ENCODE data around the gene WDR86. TPM values are rescaled to one million over a fixed set of nuclear protein-coding genes. Genes with fewer than 3 reads are reported as not detected.

Gene WDR86
- total RNA-seq, 1 experiment from 2014 or later, result 24.4 TPM

- TF ChIP-seq MYBL2 (CRISPR knock-in tag; IDR thresholded peaks at IDR 0.05) (no peak), PRRX2 (CRISPR knock-in tag; IDR thresholded peaks at IDR 0.05) (no peak), MXD4 (CRISPR knock-in tag; IDR thresholded peaks at IDR 0.05; ENCODE audit: borderline replicate concordance) (no peak), TP53 (CRISPR knock-in tag; IDR thresholded peaks at IDR 0.05) (no peak), EMX1 (CRISPR knock-in tag; IDR thresholded peaks at IDR 0.05) (no peak), ZNF671 (CRISPR knock-in tag; IDR thresholded peaks at IDR 0.05) (no peak)
Measured at GRCh38 chr7:151457534-151457933, 47.7 kb upstream of the WDR86 start (continued).

DNA sequence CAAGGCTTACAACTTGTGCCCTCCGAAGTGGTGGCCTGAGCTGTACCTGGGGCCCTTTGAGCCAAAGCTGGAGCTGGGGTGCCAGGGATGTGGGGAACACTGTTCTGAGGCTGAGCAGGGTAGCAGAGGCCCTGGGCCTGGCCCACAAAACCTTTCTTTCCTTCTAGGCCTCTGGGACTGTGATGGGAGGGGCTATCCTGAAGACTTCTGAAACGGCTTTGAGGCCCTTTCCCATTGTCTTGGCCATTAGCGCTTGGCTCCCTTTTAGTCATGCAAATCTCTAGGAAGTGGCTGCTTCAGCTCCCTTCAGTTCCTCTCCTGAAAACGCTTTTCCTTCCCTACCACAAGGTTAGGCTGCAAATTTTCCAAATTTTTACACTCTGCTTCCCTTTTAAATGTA lies 46.9 kb upstream of the WDR86 start:
- ATAC-seq (peak; percentile 76), DNase-seq (ENCODE audit: low spot score) (peak; percentile 58)
- Mint-ChIP-seq H3K9me3 (peaks cover 12% of the 10 kb centered on the region), H3K36me3 (peaks cover 18% of the 10 kb centered on the region), H3K4me1 (peaks cover 83% of the 10 kb centered on the region), H3K4me3 (peak overlapping the region; percentile 29; the same call in 1 of the 2 replicates), H3K27ac (peak overlapping the region; percentile 97), H3K27me3 (ENCODE audit: low read depth) (peaks cover 8% of the 10 kb centered on the region)
- peak; percentile 76; the same call in 1 of the 2 replicates for TF ChIP-seq ETV6 (CRISPR knock-in tag; IDR thresholded peaks at IDR 0.05)
- TF ChIP-seq CREB1 (CRISPR knock-in tag; IDR thresholded peaks at IDR 0.05), result no peak
- no peak for TF ChIP-seq ZNF138 (CRISPR knock-in tag; conservative IDR thresholded peaks at IDR 0.05)
- TF ChIP-seq FOXP1 (CRISPR knock-in tag; IDR thresholded peaks at IDR 0.05; ENCODE audit: borderline replicate concordance), result no peak
- TF ChIP-seq ATF6 (CRISPR knock-in tag; IDR thresholded peaks at IDR 0.05), result no peak
- TF ChIP-seq, protein P1, sequence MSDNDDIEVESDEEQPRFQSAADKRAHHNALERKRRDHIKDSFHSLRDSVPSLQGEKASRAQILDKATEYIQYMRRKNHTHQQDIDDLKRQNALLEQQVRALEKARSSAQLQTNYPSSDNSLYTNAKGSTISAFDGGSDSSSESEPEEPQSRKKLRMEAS (CRISPR knock-in tag; IDR thresholded peaks at IDR 0.05), result no peak
- no peak for TF ChIP-seq KAT7 (CRISPR knock-in tag; IDR thresholded peaks at IDR 0.05; ENCODE audit: borderline replicate concordance)
- TF ChIP-seq, protein P2, sequence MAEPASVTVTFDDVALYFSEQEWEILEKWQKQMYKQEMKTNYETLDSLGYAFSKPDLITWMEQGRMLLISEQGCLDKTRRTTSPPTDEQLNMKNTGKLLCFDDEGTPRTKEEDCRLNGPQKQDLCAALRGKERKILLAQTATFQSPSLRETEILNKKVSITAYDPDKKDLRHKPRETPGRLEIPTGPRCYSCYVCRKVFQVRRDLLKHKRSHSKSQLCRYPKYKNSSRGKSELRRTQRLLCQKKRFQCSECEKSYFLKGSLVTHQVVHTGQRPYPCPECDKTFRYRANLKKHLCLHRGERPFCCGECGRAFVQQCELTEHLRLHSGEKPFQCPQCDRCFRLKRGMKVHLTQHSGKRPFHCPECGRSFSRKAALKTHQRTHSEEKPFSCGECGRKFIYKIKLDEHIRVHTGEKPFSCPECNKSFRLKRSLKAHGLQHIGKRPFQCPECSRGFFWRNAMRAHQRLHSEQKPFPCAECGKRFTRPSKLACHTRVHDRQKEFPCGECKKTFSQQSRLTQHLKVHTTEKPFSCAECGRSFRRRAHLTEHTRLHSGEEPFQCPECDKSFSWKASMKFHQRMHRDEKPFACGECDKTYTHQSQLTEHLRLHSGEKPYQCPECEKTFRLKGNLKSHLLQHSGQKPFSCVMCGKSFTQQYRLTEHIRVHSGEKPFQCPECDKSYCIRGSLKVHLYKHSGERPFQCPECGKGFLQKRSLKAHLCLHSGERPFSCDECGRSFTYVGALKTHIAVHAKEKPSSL (CRISPR knock-in tag; conservative IDR thresholded peaks at IDR 0.05), result peak; percentile 66; the same call in 1 of the 2 replicates
- POLR2A ChIA-PET, result interaction anchor here (0.7 kb wide), 2 partner anchors 291 to 414 kb away, joined by 3 read pairs; no protein-coding TSS in a partner anchor
- CTCF ChIA-PET, result interaction anchor here (0.6 to 2.7 kb wide), 7 partner anchors 8 to 303 kb away, joined by 3 to 14 read pairs (median 3); no protein-coding TSS in a partner anchor

- Mint-ChIP-seq H3K9me3 (peaks cover 12% of the 10 kb centered on the region), H3K4me1 (peaks cover 79% of the 10 kb centered on the region), H3K27ac (peak overlapping the region; percentile 69), H3K4me3 (no peak overlapping the region), H3K27me3 (ENCODE audit: low read depth) (peaks cover 8% of the 10 kb centered on the region), H3K36me3 (peaks cover 16% of the 10 kb centered on the region)
- no peak for DNase-seq (ENCODE audit: low spot score)
- POLR2A ChIA-PET, result interaction anchor here (0.7 kb wide), 2 partner anchors 290 to 415 kb away, joined by 3 read pairs; no protein-coding TSS in a partner anchor
- TF ChIP-seq ZNF263 (CRISPR knock-in tag; IDR thresholded peaks at IDR 0.05; ENCODE audit: low read depth), result no peak
- TF ChIP-seq IRF2 (CRISPR knock-in tag; IDR thresholded peaks at IDR 0.05; ENCODE audit: borderline replicate concordance, low read depth), result no peak
- no peak for TF ChIP-seq ELF4 (CRISPR knock-in tag; IDR thresholded peaks at IDR 0.05; ENCODE audit: low read depth)
- ATAC-seq, result no peak
- CTCF ChIA-PET, result interaction anchor here (0.6 to 2.7 kb wide), 5 partner anchors 8 to 303 kb away, joined by 3 to 14 read pairs (median 4); no protein-coding TSS in a partner anchor
Measured at GRCh38 chr7:151456276-151456675, 46.4 kb upstream of the WDR86 start.

DNA sequence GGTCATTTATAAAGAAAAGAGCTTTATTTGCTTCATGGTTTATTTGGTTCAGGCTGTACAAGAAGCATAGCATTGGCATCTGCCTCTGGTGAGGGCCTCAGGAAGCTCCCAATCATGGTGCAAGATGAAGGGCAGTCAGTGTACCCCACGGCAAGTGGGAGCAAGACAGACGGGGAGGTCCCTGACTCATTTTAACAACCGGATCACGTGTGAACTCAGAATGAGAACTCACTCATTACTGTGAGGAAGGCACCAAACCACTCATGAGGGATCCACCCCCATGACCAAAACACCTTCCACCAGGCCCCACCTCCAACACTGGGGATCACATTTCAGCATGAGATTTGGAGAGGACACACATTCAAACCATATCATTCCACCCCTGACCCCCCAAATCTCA lies 45.9 kb upstream of the WDR86 start:
- peaks cover 12% of the 10 kb centered on the region for H3K9me3 Mint-ChIP-seq
- H3K36me3 Mint-ChIP-seq, result peaks cover 16% of the 10 kb centered on the region
- peaks cover 8% of the 10 kb centered on the region for H3K27me3 Mint-ChIP-seq (ENCODE audit: low read depth)
- peaks cover 73% of the 10 kb centered on the region for H3K4me1 Mint-ChIP-seq
- ChIA-PET CTCF (no interaction called here), POLR2A (no interaction called here)
- no peak overlapping the region for H3K4me3 Mint-ChIP-seq
- ATAC-seq, result no peak
- no peak for DNase-seq (ENCODE audit: low spot score)
- H3K27ac Mint-ChIP-seq, result peak overlapping the region; percentile 10; the same call in 1 of the 2 replicates
- no peak for TF ChIP-seq ZNF263 (CRISPR knock-in tag; IDR thresholded peaks at IDR 0.05; ENCODE audit: low read depth)
- TF ChIP-seq, protein P3, sequence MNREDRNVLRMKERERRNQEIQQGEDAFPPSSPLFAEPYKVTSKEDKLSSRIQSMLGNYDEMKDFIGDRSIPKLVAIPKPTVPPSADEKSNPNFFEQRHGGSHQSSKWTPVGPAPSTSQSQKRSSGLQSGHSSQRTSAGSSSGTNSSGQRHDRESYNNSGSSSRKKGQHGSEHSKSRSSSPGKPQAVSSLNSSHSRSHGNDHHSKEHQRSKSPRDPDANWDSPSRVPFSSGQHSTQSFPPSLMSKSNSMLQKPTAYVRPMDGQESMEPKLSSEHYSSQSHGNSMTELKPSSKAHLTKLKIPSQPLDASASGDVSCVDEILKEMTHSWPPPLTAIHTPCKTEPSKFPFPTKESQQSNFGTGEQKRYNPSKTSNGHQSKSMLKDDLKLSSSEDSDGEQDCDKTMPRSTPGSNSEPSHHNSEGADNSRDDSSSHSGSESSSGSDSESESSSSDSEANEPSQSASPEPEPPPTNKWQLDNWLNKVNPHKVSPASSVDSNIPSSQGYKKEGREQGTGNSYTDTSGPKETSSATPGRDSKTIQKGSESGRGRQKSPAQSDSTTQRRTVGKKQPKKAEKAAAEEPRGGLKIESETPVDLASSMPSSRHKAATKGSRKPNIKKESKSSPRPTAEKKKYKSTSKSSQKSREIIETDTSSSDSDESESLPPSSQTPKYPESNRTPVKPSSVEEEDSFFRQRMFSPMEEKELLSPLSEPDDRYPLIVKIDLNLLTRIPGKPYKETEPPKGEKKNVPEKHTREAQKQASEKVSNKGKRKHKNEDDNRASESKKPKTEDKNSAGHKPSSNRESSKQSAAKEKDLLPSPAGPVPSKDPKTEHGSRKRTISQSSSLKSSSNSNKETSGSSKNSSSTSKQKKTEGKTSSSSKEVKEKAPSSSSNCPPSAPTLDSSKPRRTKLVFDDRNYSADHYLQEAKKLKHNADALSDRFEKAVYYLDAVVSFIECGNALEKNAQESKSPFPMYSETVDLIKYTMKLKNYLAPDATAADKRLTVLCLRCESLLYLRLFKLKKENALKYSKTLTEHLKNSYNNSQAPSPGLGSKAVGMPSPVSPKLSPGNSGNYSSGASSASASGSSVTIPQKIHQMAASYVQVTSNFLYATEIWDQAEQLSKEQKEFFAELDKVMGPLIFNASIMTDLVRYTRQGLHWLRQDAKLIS (CRISPR knock-in tag; IDR thresholded peaks at IDR 0.05; ENCODE audit: borderline replicate concordance), result no peak
- TF ChIP-seq, protein P2 (CRISPR knock-in tag; conservative IDR thresholded peaks at IDR 0.05), result no peak
